ENCODE results near the gene ARL2BP. TPM values are rescaled to one million over a fixed set of nuclear protein-coding genes. Genes with fewer than 3 reads are reported as not detected.

Gene ARL2BP
- total and polyA plus RNA-seq, 2 experiments from 2014 or later = 111 to 116 TPM

DNA sequence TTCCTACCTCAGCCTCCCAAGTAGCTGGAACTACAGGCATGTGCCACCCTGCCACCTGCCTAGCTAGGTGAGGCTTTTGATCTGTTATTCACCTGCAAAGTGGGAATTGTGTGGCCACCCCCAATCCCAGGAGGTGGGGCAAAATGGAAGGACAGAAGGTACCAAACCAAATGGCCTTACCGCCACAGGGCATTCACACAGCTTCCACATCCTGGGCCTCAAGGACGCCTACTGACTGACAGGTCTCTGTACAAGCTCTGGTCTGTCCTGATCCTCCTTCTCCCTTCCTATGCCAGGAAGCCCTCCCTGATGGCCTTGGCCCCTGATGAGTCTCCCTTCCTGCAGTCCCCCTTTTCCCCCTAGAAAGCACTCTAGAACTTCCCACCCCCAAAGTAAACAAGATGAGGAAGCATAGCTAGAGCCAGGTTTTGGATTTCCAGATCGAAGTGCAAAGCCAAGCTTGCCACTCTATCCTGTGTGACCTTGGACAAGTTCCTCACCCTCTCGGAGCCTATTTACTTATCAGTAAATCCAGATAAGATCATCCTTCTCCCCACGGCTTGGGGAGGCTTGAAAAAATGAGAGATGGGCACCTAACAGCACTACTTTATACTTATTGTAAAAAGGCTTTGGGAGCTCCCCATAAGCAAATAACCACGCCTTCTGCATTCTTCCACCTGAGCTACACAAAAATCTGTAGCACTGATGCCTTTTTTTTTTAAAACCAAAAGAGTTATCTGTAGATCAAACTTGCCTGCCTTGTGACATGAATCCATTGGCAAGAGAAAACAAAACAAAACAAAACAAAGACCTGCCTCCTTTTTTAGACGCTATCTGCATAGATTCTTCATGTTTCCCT is 35.0 kb downstream of the ARL2BP start:
- Histone ChIP-seq H3K9ac (no peak overlapping the region), H3K4me3 (no peak overlapping the region), H3K27me3 (replicated peaks; ENCODE audit: insufficient read depth) (peaks cover 21% of the 10 kb centered on the region), H3K79me2 (ENCODE audit: insufficient read depth) (no peaks in the 10 kb centered on the region), H3K27ac (no peak overlapping the region), H3F3A (ENCODE audit: insufficient read depth) (0 out of 2 replicates have a peak, but pooled peaks cover 5% of the 10 kb centered on the region), H3K9me2 (ENCODE audit: insufficient read depth) (no peaks in the 10 kb centered on the region), H3K9me3 (ENCODE audit: low read depth) (no peaks in the 10 kb centered on the region), H3K36me3 (ENCODE audit: low read depth) (no peaks in the 10 kb centered on the region), H4K20me1 (ENCODE audit: insufficient read depth) (no peaks in the 10 kb centered on the region), H3K4me2 (ENCODE audit: unreplicated experiment) (no peak overlapping the region), H3K4me1 (ENCODE audit: insufficient read depth) (peaks cover 16% of the 10 kb centered on the region), H2AFZ (no peak overlapping the region)
- WGBS, 2 experiments (ENCODE audit: low coverage in 1 of 2, low lambda C conversion rate in 2 of 2, missing lambda C conversion rate in 2 of 2) = 72 to 73% methylated on average over 7 of the region's 7 CpGs
- no peak for TF ChIP-seq EZH2phosphoT487 (IDR thresholded peaks at IDR 0.05; ENCODE audit: insufficient read depth, low read depth)
- no peak for TF ChIP-seq EZH2 (IDR thresholded peaks at IDR 0.05; ENCODE audit: insufficient read depth, poor library complexity, severe bottlenecking)
- in situ Hi-C loops (cut with MboI) = no loop called here
- DNase-seq = no peak

DNA sequence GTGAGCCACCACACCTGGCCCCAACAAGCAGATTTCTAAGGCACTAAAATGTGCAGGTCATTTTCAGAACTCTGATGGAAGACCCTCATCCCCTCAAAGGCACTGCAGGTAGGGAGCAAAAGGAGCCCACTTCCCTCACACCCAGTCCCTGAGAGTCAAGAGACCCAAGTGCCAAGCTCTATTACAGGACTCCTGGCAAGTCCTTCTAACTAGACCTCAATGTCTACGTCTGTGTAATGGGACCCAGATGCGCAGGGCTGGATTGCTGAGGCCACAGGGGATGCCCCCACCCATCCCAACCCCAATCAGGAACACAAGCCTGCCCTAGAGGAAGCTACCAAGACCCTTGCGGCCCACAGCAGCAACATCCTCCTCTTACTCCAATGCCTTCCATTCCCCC is 36.7 kb downstream of the ARL2BP start:
- no peaks in the 10 kb centered on the region for H4K20me1 ChIP-seq (ENCODE audit: insufficient read depth)
- in situ Hi-C loops (cut with MboI) = no loop called here
- no peak overlapping the region for H3K27ac ChIP-seq
- no peak overlapping the region for H3K4me3 ChIP-seq
- peaks cover 12% of the 10 kb centered on the region for H3K4me1 ChIP-seq (ENCODE audit: insufficient read depth)
- peaks cover 26% of the 10 kb centered on the region for H3K27me3 ChIP-seq (replicated peaks; ENCODE audit: insufficient read depth)
- DNase-seq = no peak
- TF ChIP-seq EZH2 (IDR thresholded peaks at IDR 0.05; ENCODE audit: insufficient read depth, poor library complexity, severe bottlenecking) (no peak), EZH2phosphoT487 (IDR thresholded peaks at IDR 0.05; ENCODE audit: insufficient read depth, low read depth) (no peak)
- no peaks in the 10 kb centered on the region for H3K9me3 ChIP-seq (ENCODE audit: low read depth)
- H3K4me2 ChIP-seq (ENCODE audit: unreplicated experiment) = no peak overlapping the region
- H2AFZ ChIP-seq = no peak overlapping the region
- 0 out of 2 replicates have a peak, but pooled peaks cover 3% of the 10 kb centered on the region for H3F3A ChIP-seq (ENCODE audit: insufficient read depth)
- 72 to 87% methylated on average over 3 of the region's 3 CpGs for WGBS, 2 experiments (ENCODE audit: low coverage in 1 of 2, low lambda C conversion rate in 2 of 2, missing lambda C conversion rate in 2 of 2)
- H3K9ac ChIP-seq = no peak overlapping the region
- no peaks in the 10 kb centered on the region for H3K9me2 ChIP-seq (ENCODE audit: insufficient read depth)
- no peaks in the 10 kb centered on the region for H3K36me3 ChIP-seq (ENCODE audit: low read depth)
- no peaks in the 10 kb centered on the region for H3K79me2 ChIP-seq (ENCODE audit: insufficient read depth)

GRCh38 chr16:57282510-57283213 is 37.6 kb downstream of the ARL2BP start:
- Histone ChIP-seq H3K36me3 (ENCODE audit: low read depth) (no peaks in the 10 kb centered on the region), H3K27ac (no peak overlapping the region), H3K9ac (no peak overlapping the region), H3K4me2 (ENCODE audit: unreplicated experiment) (no peak overlapping the region), H3K4me1 (ENCODE audit: insufficient read depth) (peaks cover 5% of the 10 kb centered on the region), H3F3A (ENCODE audit: insufficient read depth) (no peaks in the 10 kb centered on the region), H3K79me2 (ENCODE audit: insufficient read depth) (no peaks in the 10 kb centered on the region), H3K9me3 (ENCODE audit: low read depth) (no peaks in the 10 kb centered on the region), H3K9me2 (ENCODE audit: insufficient read depth) (no peaks in the 10 kb centered on the region), H3K27me3 (replicated peaks; ENCODE audit: insufficient read depth) (peaks cover 26% of the 10 kb centered on the region), H2AFZ (no peak overlapping the region), H3K4me3 (no peak overlapping the region), H4K20me1 (ENCODE audit: insufficient read depth) (no peaks in the 10 kb centered on the region)
- 70 to 75% methylated on average over 8 of the region's 8 CpGs for WGBS, 2 experiments (ENCODE audit: low coverage in 1 of 2, low lambda C conversion rate in 2 of 2, missing lambda C conversion rate in 2 of 2)
- no peak for DNase-seq
- TF ChIP-seq EZH2 (IDR thresholded peaks at IDR 0.05; ENCODE audit: insufficient read depth, poor library complexity, severe bottlenecking) (no peak), EZH2phosphoT487 (IDR thresholded peaks at IDR 0.05; ENCODE audit: insufficient read depth, low read depth) (no peak)
- in situ Hi-C loops (cut with MboI) = no loop called here

GRCh38 chr16:57283214-57283958 is 38.3 kb downstream of the ARL2BP start:
- no peak overlapping the region for H3K9ac ChIP-seq
- no peak for DNase-seq
- no peak overlapping the region for H3K4me2 ChIP-seq (ENCODE audit: unreplicated experiment)
- H3K27ac ChIP-seq = no peak overlapping the region
- no peaks in the 10 kb centered on the region for H4K20me1 ChIP-seq (ENCODE audit: insufficient read depth)
- H3K4me3 ChIP-seq = no peak overlapping the region
- no peaks in the 10 kb centered on the region for H3K4me1 ChIP-seq (ENCODE audit: insufficient read depth)
- H3K36me3 ChIP-seq (ENCODE audit: low read depth) = no peaks in the 10 kb centered on the region
- H3F3A ChIP-seq (ENCODE audit: insufficient read depth) = no peaks in the 10 kb centered on the region
- peaks cover 26% of the 10 kb centered on the region for H3K27me3 ChIP-seq (replicated peaks; ENCODE audit: insufficient read depth)
- TF ChIP-seq EZH2phosphoT487 (IDR thresholded peaks at IDR 0.05; ENCODE audit: insufficient read depth, low read depth) (no peak), EZH2 (IDR thresholded peaks at IDR 0.05; ENCODE audit: insufficient read depth, poor library complexity, severe bottlenecking) (no peak)
- H3K79me2 ChIP-seq (ENCODE audit: insufficient read depth) = no peaks in the 10 kb centered on the region
- WGBS, 2 experiments (ENCODE audit: low coverage in 1 of 2, low lambda C conversion rate in 2 of 2, missing lambda C conversion rate in 2 of 2) = 69 to 70% methylated on average over 24 of the region's 24 CpGs
- in situ Hi-C loops (cut with MboI) = no loop called here
- H3K9me2 ChIP-seq (ENCODE audit: insufficient read depth) = no peaks in the 10 kb centered on the region
- no peaks in the 10 kb centered on the region for H3K9me3 ChIP-seq (ENCODE audit: low read depth)
- H2AFZ ChIP-seq = no peak overlapping the region

Measured in GM23248 (cell line).